Measurements from ENCODE around the gene PDCD1LG2.

The PDCD1LG2 gene

DNA sequence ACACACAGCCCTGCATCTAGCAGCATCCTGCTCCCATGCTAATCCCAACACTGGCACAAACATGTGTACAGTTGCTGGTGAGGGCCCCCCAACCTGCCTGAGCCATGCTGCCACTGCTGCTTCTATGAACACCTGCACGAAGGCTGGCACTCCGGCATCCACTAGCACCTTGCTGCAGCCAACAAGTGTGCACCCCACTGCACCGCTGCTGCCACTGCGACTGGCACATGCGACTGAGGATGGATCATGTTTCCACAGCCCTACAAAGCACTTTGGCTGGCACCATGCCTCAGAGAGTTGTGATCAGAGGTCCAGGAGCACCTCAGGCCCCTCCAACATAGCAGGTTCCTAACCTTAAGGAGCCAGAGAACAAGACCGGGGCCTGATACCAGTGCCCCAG lies 7.8 kb upstream of the PDCD1LG2 start:
- ATAC-seq (replicated peaks) (no peak), DNase-seq (no peak)
- Mint-ChIP-seq H3K9me3 (peaks cover 0 to 10% of the 10 kb centered on the region in 2 donors), H3K4me1 (ENCODE audit: low read depth in 2 of 2) (peaks cover 2 to 4% of the 10 kb centered on the region in 2 donors), H3K27me3 (peaks cover 0 to 10% of the 10 kb centered on the region in 2 donors), H3K4me3 (no peak overlapping the region), H3K27ac (no peak overlapping the region), H3K36me3 (ENCODE audit: insufficient read depth) (no peaks in the 10 kb centered on the region)

- Mint-ChIP-seq H3K4me3 (peak overlapping the region; percentile 52 to 74), H3K27me3 (no peaks in the 10 kb centered on the region), H3K9me3 (peaks cover 0 to 6% of the 10 kb centered on the region in 2 donors), H3K27ac (peak overlapping the region; percentile 89 to 92), H3K4me1 (ENCODE audit: low read depth in 2 of 2) (peaks cover 22 to 32% of the 10 kb centered on the region in 2 donors), H3K36me3 (ENCODE audit: insufficient read depth) (no peaks in the 10 kb centered on the region)
- no peak for ATAC-seq (replicated peaks)
- no peak for DNase-seq
These were observed 758 bp upstream of the PDCD1LG2 start for GRCh38 chr9:5509573-5509972.

DNA sequence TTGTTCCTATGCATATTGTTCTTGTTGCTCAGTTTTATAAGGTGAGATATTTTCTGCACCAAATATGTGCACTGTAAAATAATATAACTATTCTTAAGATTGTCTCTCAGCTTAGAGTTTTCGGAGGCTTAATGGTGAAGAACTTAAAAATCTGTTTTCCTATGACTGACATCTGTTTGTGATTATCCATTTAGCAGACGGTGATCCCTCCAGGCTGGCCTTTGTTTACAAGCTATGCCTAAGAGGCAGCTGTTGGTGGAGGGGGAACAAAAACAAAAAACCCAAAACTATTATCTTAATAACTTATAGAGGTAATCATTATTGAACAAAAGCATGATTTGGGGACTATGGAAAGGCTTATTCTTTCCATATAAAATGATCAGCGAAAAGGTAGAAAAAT lies 658 bp downstream of the PDCD1LG2 start:
- Mint-ChIP-seq H3K27ac (peak overlapping the region; percentile 89 to 92), H3K4me1 (ENCODE audit: low read depth in 2 of 2) (peaks cover 21 to 28% of the 10 kb centered on the region in 2 donors), H3K4me3 (peak overlapping the region; percentile 52 to 74), H3K36me3 (ENCODE audit: insufficient read depth) (no peaks in the 10 kb centered on the region), H3K27me3 (no peaks in the 10 kb centered on the region), H3K9me3 (no peaks in the 10 kb centered on the region)
- DNase-seq (no peak), ATAC-seq (replicated peaks) (no peak)

DNA sequence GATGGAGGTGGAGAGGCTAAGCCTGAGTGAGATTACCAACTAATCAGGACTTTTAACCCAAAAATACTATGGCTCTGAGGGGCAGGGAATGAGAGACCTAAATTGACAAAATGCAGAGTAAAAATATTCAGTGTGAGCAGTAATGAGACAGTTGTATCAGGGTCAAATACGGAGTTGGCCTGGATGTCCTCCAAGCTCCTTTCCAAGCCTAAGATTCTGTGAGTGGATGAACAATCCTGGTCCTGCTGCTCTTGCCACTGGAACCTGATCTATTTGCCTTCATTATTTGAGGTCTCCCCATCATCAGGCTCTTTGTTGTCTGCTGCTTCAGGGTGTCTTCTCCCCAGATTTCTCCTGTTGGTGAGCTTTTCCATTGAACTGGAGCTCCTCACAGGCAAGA lies 1.1 kb downstream of the PDCD1LG2 start:
- Mint-ChIP-seq H3K36me3 (ENCODE audit: insufficient read depth) (no peaks in the 10 kb centered on the region), H3K27ac (peak overlapping the region in 1 of 2 donors; percentile 92), H3K4me3 (peak overlapping the region in 1 of 2 donors; percentile 74), H3K27me3 (no peaks in the 10 kb centered on the region), H3K4me1 (ENCODE audit: low read depth in 2 of 2) (peaks cover 21 to 28% of the 10 kb centered on the region in 2 donors), H3K9me3 (no peaks in the 10 kb centered on the region)
- no peak for ATAC-seq (replicated peaks)
- no peak for DNase-seq

DNA sequence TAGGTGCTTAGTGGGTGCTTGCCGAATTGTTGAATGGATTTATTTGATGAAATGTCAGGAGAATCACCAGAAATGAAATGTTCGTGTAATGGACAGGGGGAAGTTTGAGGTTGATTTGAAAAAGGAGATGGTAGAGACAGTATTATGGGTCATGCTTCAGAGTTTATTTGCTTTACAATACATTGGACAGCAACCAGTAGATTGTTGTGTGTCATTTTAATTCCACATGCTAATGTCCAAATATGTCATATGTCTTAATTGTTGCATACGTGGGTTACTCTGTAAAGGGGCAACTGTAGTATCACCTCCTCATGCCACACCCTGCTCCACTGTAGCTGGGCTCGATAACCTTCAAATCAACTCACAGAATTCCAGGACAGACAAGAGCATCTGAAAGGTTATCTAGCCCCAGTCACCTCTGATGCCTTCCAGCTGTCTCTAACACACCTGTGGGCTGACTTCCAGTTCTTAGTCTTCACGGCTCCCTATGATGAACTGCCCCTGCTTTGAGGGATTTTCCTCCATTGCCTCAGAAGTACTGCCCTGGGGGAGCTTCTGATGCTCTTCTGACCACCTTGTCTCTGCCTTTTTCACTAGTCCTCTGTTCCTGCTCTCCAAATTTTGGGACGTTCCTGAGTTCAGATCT lies 1.7 kb downstream of the PDCD1LG2 start:
- H3K4me3 Mint-ChIP-seq: no peak overlapping the region
- peaks cover 21 to 28% of the 10 kb centered on the region in 2 donors for H3K4me1 Mint-ChIP-seq (ENCODE audit: low read depth in 2 of 2)
- no peak for DNase-seq
- no peaks in the 10 kb centered on the region for H3K27me3 Mint-ChIP-seq
- H3K36me3 Mint-ChIP-seq (ENCODE audit: insufficient read depth): no peaks in the 10 kb centered on the region
- H3K27ac Mint-ChIP-seq: no peak overlapping the region
- no peaks in the 10 kb centered on the region for H3K9me3 Mint-ChIP-seq
- ATAC-seq (replicated peaks): no peak

DNA sequence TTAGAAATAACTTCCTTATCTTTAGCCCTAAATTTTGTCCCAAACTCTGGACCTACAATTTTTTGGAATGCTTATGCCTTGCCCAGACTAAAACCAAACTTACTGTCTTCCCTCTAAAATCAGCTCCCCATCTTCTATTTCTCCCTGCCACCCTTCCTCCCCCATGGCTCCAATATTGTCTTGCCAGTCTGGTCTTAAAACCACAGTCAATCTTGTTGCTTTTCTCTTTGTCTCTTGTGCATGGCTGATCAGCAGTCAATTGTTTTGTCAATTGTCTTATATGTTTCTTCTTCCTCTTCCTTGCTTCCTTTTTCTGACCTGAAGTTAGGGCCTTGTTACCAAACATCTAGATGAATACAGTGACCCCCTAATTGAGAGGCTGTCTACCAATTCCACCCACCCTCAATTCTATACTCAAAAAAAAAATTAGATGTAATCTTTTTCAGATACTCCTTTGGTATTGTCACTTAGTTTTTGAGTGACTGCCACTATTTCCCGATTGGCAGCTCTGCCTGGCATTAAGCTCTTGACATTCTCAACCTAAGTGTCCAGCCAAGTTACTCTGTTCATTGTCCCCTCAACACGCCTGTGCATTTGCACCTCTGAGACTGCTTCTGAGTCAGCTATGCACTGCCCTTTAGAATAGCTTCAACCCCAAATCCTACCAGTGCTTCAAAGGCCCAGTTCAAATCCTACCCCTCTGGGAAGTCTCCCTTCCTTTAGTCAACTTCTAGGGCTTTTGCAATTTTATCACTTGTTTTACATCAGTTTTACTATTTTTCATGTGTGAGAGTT lies 2.5 kb downstream of the PDCD1LG2 start:
- no peak for DNase-seq
- H3K4me3 Mint-ChIP-seq: no peak overlapping the region
- no peak overlapping the region for H3K27ac Mint-ChIP-seq

DNA sequence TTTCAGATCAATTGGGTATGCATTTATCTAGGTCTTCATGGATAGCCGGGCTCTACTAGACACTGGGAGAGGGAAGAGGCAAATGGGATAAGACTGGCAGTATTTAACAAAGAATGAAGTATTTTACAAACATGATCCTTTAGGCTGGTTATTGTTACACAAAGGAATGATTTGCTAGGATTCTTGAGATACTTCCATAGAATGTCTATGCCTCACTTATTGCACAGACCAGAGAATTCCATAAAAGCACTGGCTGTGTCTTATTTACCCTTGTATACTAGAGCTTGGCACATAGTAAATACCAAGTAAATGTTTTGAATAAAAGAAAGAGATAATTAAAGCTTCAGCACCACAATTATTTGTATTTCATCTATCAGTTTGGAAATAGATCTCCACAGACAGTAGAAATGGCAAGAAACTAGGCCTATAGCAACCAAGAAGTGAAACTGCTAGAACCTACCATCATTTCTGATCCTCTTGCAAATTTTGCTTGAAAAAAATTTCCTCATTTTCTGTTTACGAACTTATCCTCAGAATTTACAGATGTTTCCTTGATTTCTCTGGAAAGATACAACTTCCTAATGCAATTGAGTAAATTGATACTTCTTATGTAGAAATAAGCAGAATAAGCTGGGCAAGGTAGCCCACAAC lies 3.8 kb downstream of the PDCD1LG2 start:
- H3K27me3 Mint-ChIP-seq: no peaks in the 10 kb centered on the region
- H3K9me3 Mint-ChIP-seq: no peaks in the 10 kb centered on the region
- H3K4me3 Mint-ChIP-seq: no peak overlapping the region
- H3K4me1 Mint-ChIP-seq (ENCODE audit: low read depth in 2 of 2): peaks cover 23 to 31% of the 10 kb centered on the region in 2 donors
- H3K36me3 Mint-ChIP-seq (ENCODE audit: insufficient read depth): no peaks in the 10 kb centered on the region
- DNase-seq (no peak), ATAC-seq (replicated peaks) (no peak)
- no peak overlapping the region for H3K27ac Mint-ChIP-seq

More for the DNA sequence above, 2.5 kb downstream of the PDCD1LG2 start:
- H3K4me1 Mint-ChIP-seq (ENCODE audit: low read depth in 2 of 2): peaks cover 21 to 28% of the 10 kb centered on the region in 2 donors
- no peaks in the 10 kb centered on the region for H3K36me3 Mint-ChIP-seq (ENCODE audit: insufficient read depth)
- H3K27me3 Mint-ChIP-seq: no peaks in the 10 kb centered on the region
- ATAC-seq (replicated peaks): no peak
- H3K9me3 Mint-ChIP-seq: no peaks in the 10 kb centered on the region

DNA sequence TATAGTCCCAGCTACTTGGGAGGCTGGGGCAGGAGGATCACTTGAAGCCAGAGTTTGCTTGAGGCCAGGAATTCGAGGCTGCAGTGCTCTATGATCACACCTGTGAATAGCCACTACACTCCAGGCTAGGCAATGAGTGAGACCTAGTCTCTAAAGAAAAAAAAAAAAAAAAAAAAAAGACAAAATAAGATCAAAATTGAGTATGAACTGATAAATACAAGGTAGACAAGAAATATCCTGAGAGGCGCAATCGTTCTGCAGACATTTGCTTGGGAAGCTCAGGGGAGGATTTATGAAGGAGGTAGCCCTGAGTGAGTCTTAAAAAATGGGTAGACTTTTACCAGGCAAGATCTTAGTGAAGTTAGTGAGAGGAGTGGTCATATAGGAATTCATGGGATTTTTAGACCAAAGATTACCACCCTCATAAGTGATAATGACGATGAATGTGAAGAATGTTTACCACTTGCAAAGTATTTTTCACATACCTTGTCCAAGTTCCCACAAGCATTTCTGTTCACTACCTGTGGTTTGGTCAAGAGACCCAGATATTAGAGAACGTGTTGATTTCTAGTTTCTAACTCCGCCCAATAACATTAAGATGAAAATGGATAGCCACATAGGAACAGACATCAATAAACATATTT lies 4.4 kb downstream of the PDCD1LG2 start:
- Mint-ChIP-seq H3K27ac (no peak overlapping the region), H3K4me3 (no peak overlapping the region), H3K36me3 (ENCODE audit: insufficient read depth) (no peaks in the 10 kb centered on the region), H3K27me3 (no peaks in the 10 kb centered on the region), H3K9me3 (no peaks in the 10 kb centered on the region), H3K4me1 (ENCODE audit: low read depth in 2 of 2) (peaks cover 21 to 32% of the 10 kb centered on the region in 2 donors)
- no peak for DNase-seq
- ATAC-seq (replicated peaks): no peak

DNA sequence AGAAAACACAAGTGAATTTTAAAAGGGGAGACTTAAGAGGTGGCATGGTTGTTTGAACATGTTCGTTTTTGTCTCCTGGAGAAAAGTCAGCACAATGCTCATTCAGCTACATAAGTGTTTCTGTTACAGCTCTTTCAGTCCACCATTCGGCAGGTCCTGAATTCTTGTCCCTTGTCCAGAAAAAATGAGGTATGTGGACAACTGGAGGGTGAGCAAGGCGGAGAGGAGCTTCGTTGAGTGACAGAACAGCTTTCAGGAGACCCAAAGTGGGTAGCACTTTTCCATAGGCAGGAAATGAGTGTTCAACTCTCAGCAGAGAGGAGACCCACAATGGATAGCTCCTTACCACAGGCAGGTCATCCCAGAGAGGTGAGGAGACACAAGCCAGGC lies 4.9 kb downstream of the PDCD1LG2 start:
- H3K4me3 Mint-ChIP-seq: no peak overlapping the region
- H3K27me3 Mint-ChIP-seq: no peaks in the 10 kb centered on the region
- peaks cover 16 to 27% of the 10 kb centered on the region in 2 donors for H3K4me1 Mint-ChIP-seq (ENCODE audit: low read depth in 2 of 2)
- no peaks in the 10 kb centered on the region for H3K36me3 Mint-ChIP-seq (ENCODE audit: insufficient read depth)
- ATAC-seq (replicated peaks): no peak
- no peaks in the 10 kb centered on the region for H3K9me3 Mint-ChIP-seq
- H3K27ac Mint-ChIP-seq: no peak overlapping the region
- DNase-seq: no peak

DNA sequence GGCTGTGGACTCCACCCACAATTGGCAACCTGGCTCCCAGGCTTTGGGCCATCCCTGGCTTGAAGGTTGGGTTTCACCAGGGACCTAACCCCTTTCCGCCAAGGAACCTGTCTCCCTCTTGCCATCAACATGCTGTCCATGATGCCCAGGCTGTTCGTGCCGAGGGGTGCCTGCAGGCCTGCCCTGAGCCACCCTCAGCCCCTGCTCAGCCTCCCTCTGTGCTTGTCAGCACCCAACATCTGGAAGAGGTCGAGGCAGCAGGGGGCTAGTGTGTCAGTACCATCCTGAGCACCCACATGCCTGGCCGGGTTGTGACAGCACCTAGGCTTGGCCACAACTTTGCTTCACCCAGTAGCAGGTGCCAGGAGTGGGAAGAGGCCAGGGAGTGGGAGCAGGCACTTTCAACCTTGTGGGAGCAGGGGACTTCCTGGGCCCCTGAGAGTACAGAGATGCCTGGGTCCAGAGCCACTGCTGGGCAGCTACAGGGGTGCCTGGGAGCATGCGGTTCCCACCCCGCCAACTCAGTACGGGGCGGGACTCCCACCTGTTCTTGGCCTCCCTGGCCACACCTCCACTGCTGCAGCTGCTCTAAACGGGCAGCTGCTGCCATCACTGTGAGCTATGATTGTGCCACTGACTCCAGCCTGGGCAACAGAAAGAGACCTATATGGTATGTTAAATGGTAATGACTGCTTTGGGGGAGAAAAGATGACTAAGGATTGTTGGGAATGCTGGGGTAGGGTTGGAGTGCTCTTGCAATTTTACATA lies 6.3 kb downstream of the PDCD1LG2 start:
- no peak for DNase-seq
- no peak for ATAC-seq (replicated peaks)
- H3K4me3 Mint-ChIP-seq: no peak overlapping the region
- no peaks in the 10 kb centered on the region for H3K27me3 Mint-ChIP-seq
- H3K36me3 Mint-ChIP-seq (ENCODE audit: insufficient read depth): no peaks in the 10 kb centered on the region
- no peak overlapping the region for H3K27ac Mint-ChIP-seq
- peaks cover 8 to 16% of the 10 kb centered on the region in 2 donors for H3K4me1 Mint-ChIP-seq (ENCODE audit: low read depth in 2 of 2)
- no peaks in the 10 kb centered on the region for H3K9me3 Mint-ChIP-seq

- Mint-ChIP-seq H3K27ac (no peak overlapping the region), H3K27me3 (no peaks in the 10 kb centered on the region), H3K36me3 (ENCODE audit: insufficient read depth) (no peaks in the 10 kb centered on the region), H3K4me1 (ENCODE audit: low read depth in 2 of 2) (peaks cover 5 to 7% of the 10 kb centered on the region in 2 donors), H3K9me3 (no peaks in the 10 kb centered on the region), H3K4me3 (no peak overlapping the region)
- ATAC-seq (replicated peaks) (no peak), DNase-seq (no peak)
These were observed 8.0 kb downstream of the PDCD1LG2 start for GRCh38 chr9:5518171-5518936.

- H3K4me1 Mint-ChIP-seq (ENCODE audit: low read depth in 2 of 2): peaks cover 5 to 7% of the 10 kb centered on the region in 2 donors
- ATAC-seq (replicated peaks) (no peak), DNase-seq (no peak)
- no peak overlapping the region for H3K27ac Mint-ChIP-seq
- H3K36me3 Mint-ChIP-seq (ENCODE audit: insufficient read depth): no peaks in the 10 kb centered on the region
- H3K27me3 Mint-ChIP-seq: no peaks in the 10 kb centered on the region
- no peak overlapping the region for H3K4me3 Mint-ChIP-seq
- no peaks in the 10 kb centered on the region for H3K9me3 Mint-ChIP-seq
These were observed 8.6 kb downstream of the PDCD1LG2 start for GRCh38 chr9:5518937-5519319.

Measured in effector memory CD8-positive, alpha-beta T cell (primary cell).